Chondrocyte (in vitro differentiated cells): ENCODE measurements around the gene EPB41L1. TPM values are rescaled to one million over a fixed set of nuclear protein-coding genes. Genes with fewer than 3 reads are reported as not detected.

Experiments used
- DNase-seq: peaks from one replicate; pipeline ENCODE4 v3.0.0; 2021; ENCODE audit warnings: mixed read lengths, low spot score
- H3K27ac Mint-ChIP-seq: one replicate; pipeline ENCODE4 v1.8.0; 2021; ENCODE audit warnings: mild to moderate bottlenecking, moderate library complexity, mixed read lengths; ENCODE audit not compliant: unreplicated experiment
- H3K27me3 Mint-ChIP-seq: 2 replicates; pipeline ENCODE4 v1.8.0; 2021; ENCODE audit warnings: low read depth, mixed read lengths
- H3K36me3 Mint-ChIP-seq: 2 replicates; pipeline ENCODE4 v1.8.0; 2021; ENCODE audit warnings: low read depth, mixed read lengths
- H3K4me1 Mint-ChIP-seq: 2 replicates; pipeline ENCODE4 v1.8.0; 2021; ENCODE audit warnings: low read depth, mild to moderate bottlenecking, mixed read lengths
- H3K4me3 Mint-ChIP-seq: one replicate; pipeline ENCODE4 v1.8.0; 2021; ENCODE audit warnings: mild to moderate bottlenecking, moderate library complexity, mixed read lengths; ENCODE audit not compliant: unreplicated experiment
- H3K9me3 Mint-ChIP-seq: 2 replicates; pipeline ENCODE4 v1.8.0; 2021; ENCODE audit warnings: low read depth, mixed read lengths
- total RNA-seq: library from RNA; stranded (reverse); gene quantifications from 3 replicates; pipeline ENCODE4 v1.2.1, GENCODE V29; 2021
- TF ChIP-seq, protein P1 (sequence below): fragments of 200-600 bp; sonication (generic); IDR thresholded peaks from 2 replicates; pipeline ENCODE4 v1.5.0; 2021; ENCODE audit warnings: antibody characterized with exemption, mild to moderate bottlenecking, moderate library complexity

Gene EPB41L1
- total RNA-seq, 1 donor from 2014 or later: 42.1 TPM

DNA sequence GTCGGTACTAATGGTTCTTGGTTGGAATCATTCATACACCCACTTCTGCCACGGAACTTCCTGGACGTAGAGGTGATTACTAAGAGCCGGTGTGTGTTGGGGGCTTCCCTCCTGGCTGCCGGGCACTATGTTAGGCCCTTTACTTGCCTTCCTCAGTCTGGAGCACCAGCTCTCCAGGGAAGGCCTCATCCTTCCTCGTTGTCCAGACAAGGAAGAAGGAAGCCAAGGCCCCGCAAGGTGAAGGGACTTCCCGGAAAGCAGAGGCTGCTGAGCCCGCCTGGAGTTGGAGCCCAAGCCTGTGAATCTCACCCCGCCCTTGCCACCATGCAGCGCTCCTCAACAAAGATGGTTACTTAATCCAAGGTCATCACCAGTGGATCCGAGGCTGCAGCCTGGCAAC lies 107.9 kb downstream of the EPB41L1 start:
- Mint-ChIP-seq H3K4me1 (no peaks in the 10 kb centered on the region), H3K27me3 (no peaks in the 10 kb centered on the region), H3K36me3 (no peaks in the 10 kb centered on the region), H3K9me3 (no peaks in the 10 kb centered on the region), H3K4me3 (no peak overlapping the region), H3K27ac (no peak overlapping the region)
- TF ChIP-seq, protein P1, sequence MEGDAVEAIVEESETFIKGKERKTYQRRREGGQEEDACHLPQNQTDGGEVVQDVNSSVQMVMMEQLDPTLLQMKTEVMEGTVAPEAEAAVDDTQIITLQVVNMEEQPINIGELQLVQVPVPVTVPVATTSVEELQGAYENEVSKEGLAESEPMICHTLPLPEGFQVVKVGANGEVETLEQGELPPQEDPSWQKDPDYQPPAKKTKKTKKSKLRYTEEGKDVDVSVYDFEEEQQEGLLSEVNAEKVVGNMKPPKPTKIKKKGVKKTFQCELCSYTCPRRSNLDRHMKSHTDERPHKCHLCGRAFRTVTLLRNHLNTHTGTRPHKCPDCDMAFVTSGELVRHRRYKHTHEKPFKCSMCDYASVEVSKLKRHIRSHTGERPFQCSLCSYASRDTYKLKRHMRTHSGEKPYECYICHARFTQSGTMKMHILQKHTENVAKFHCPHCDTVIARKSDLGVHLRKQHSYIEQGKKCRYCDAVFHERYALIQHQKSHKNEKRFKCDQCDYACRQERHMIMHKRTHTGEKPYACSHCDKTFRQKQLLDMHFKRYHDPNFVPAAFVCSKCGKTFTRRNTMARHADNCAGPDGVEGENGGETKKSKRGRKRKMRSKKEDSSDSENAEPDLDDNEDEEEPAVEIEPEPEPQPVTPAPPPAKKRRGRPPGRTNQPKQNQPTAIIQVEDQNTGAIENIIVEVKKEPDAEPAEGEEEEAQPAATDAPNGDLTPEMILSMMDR: no peak
- DNase-seq: no peak

GRCh38 chr20:36264426-36265246 lies 110.1 kb downstream of the EPB41L1 start:
- H3K4me3 Mint-ChIP-seq: no peak overlapping the region

DNA sequence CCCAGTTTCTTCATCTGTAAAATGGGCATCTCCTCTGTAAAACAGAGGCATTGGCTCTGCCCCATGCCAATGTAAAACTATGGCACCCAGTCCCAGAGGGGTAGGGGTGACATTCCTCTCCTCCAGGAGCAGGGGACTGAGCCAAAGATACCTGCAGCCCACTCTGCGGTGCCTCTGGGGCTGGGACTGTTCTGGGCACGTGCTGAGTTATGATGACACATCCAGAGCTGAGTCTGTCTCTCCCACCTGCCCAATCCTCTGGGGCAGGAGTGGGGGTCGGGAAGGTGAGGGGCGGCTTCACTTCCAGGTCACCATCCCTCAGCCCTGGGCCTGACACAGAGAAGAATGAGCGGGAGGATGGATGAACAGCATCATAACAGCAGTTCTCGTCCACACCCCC lies 111.6 kb downstream of the EPB41L1 start:
- Mint-ChIP-seq H3K4me3 (no peak overlapping the region), H3K27ac (no peak overlapping the region), H3K36me3 (no peaks in the 10 kb centered on the region), H3K9me3 (no peaks in the 10 kb centered on the region), H3K4me1 (peaks cover 4% of the 10 kb centered on the region), H3K27me3 (no peaks in the 10 kb centered on the region)
- TF ChIP-seq, protein P1: no peak
- no peak for DNase-seq

More at GRCh38 chr20:36264426-36265246, 110.1 kb downstream of the EPB41L1 start:
- Mint-ChIP-seq H3K27ac (no peak overlapping the region), H3K27me3 (no peaks in the 10 kb centered on the region), H3K9me3 (no peaks in the 10 kb centered on the region), H3K4me1 (peaks cover 4% of the 10 kb centered on the region), H3K36me3 (no peaks in the 10 kb centered on the region)
- TF ChIP-seq, protein P1: no peak
- no peak for DNase-seq

DNA sequence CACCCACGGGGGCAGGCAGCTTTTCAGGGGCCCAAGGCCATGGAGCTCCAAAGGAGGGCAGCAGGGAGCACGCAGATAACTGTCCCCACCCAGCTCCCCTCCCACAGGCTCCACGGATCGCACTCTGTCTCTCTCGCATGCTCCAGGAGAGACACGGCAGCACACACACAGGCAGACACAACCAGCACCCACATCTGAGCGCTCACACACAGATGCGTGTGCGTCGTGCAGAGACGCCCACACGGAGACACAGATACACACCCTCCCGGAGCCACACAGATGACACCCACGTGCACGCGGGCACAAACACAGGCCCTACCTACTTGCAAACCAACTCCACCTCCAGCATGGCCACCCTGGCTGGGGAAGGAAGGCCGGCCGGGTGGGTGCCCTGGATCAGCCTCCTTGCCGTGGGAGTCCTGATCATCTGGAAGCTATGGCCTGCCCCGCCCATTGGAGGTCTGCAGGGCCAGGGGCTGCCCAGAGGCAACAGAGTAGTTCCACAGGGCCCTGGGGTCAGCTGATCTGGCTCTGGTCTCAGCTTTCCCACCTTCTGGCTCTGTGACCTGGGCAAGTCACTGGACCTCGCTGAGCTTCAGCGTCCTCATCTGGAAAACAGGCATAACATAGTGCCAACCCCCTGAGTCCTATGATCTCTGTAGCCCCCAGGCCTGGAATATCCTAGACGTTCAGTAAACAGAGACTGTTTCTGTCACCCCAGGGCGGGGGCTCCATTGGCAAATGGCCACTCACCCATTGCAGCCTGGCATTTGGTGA lies 113.3 kb downstream of the EPB41L1 start:
- TF ChIP-seq, protein P1: no peak
- peaks cover 4% of the 10 kb centered on the region for H3K4me1 Mint-ChIP-seq
- no peak overlapping the region for H3K27ac Mint-ChIP-seq
- no peaks in the 10 kb centered on the region for H3K27me3 Mint-ChIP-seq
- no peak for DNase-seq
- H3K4me3 Mint-ChIP-seq: no peak overlapping the region
- no peaks in the 10 kb centered on the region for H3K9me3 Mint-ChIP-seq
- H3K36me3 Mint-ChIP-seq: no peaks in the 10 kb centered on the region
